ENCODE results near the gene TCL1B. TPM values are rescaled to one million over a fixed set of nuclear protein-coding genes. Genes with fewer than 3 reads are reported as not detected.

Gene TCL1B
- total RNA-seq, 1 donor from 2014 or later, result not detected

DNA sequence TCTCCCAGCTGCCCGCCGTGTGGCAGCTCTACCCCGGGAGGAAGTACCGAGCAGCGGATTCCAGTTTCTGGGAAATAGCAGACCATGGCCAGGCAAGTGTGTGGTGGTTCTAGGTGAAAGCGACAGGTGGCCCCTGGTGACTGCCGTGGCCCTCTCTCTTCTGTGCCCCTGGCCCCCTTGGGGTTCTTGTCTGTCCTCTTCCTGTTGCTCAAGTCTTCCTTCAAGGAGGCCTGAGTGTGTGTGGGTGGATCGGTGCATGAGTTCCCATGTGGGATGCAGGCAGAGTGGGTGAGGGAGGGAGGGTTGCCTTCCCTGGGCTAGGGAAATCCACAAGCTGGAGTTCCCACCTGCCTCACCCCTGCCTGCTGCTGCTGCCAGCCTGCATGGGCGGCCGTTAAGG is 4.6 kb downstream of the TCL1B start:
- peaks cover 73% of the 10 kb centered on the region for H3K27me3 ChIP-seq (ENCODE audit: low read depth)
- intact Hi-C loops (cut with micrococcal nuclease), result no loop called here
- no peak overlapping the region for H3K4me3 ChIP-seq
- H3K36me3 ChIP-seq, result no peaks in the 10 kb centered on the region
- no peaks in the 10 kb centered on the region for H3K4me1 ChIP-seq
- TF ChIP-seq, protein P1, sequence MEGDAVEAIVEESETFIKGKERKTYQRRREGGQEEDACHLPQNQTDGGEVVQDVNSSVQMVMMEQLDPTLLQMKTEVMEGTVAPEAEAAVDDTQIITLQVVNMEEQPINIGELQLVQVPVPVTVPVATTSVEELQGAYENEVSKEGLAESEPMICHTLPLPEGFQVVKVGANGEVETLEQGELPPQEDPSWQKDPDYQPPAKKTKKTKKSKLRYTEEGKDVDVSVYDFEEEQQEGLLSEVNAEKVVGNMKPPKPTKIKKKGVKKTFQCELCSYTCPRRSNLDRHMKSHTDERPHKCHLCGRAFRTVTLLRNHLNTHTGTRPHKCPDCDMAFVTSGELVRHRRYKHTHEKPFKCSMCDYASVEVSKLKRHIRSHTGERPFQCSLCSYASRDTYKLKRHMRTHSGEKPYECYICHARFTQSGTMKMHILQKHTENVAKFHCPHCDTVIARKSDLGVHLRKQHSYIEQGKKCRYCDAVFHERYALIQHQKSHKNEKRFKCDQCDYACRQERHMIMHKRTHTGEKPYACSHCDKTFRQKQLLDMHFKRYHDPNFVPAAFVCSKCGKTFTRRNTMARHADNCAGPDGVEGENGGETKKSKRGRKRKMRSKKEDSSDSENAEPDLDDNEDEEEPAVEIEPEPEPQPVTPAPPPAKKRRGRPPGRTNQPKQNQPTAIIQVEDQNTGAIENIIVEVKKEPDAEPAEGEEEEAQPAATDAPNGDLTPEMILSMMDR (IDR thresholded peaks at IDR 0.05; ENCODE audit: borderline replicate concordance), result no peak
- H3K27ac ChIP-seq (replicated peaks), result no peak overlapping the region
- H3K9me3 ChIP-seq (replicated peaks), result no peaks in the 10 kb centered on the region
- DNase-seq, result no peak

DNA sequence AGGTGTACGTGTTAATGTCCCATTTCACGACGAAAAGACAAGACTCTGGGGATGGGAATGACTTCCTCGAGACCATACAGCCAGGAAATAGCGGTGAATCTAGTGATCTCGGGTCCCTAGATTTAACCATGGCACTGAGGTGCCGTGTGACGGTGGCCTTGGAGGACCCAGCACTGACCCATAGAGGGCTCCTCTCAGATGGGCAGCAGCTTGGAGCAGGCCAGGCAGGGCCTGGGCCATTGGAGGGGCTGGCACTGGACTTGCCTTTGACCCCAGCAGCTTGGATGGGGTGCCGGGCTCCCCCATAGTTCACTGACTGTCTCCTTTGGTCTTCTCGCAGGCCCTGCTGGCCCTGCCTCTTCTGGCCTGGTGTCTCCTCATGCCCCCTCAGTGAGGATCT is 5.4 kb downstream of the TCL1B start:
- H3K27me3 ChIP-seq (ENCODE audit: low read depth), result peaks cover 75% of the 10 kb centered on the region
- DNase-seq, result no peak
- no peak overlapping the region for H3K27ac ChIP-seq (replicated peaks)
- H3K4me1 ChIP-seq, result no peaks in the 10 kb centered on the region
- TF ChIP-seq, protein P1 (IDR thresholded peaks at IDR 0.05; ENCODE audit: borderline replicate concordance), result no peak
- no peak overlapping the region for H3K4me3 ChIP-seq
- H3K36me3 ChIP-seq, result no peaks in the 10 kb centered on the region
- no peaks in the 10 kb centered on the region for H3K9me3 ChIP-seq (replicated peaks)
- intact Hi-C loops (cut with micrococcal nuclease), result no loop called here

DNA sequence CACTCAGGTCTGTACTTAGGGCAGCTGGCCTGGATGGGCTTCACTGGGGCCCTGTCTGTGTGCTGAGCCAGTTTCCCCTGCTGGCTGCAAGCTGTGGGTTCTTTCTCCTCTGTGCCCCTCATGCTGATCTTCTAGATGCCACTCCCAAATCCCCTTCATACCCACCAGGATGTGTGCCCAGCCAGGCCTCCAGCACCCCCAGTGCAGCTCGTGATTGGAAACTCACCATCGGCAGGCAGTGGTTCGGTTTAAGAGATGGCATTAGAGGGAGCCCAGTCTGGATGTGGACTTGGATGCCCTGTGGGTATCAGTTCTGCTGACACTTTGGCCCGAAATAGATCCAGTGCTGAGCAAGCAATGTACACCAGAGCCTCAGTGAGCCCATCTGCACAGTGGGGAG is 5.9 kb downstream of the TCL1B start:
- Histone ChIP-seq H3K27me3 (ENCODE audit: low read depth) (peaks cover 75% of the 10 kb centered on the region), H3K4me1 (no peaks in the 10 kb centered on the region), H3K9me3 (replicated peaks) (no peaks in the 10 kb centered on the region), H3K4me3 (no peak overlapping the region), H3K27ac (replicated peaks) (no peak overlapping the region), H3K36me3 (no peaks in the 10 kb centered on the region)
- DNase-seq, result no peak
- TF ChIP-seq, protein P1 (IDR thresholded peaks at IDR 0.05; ENCODE audit: borderline replicate concordance), result no peak
- intact Hi-C loops (cut with micrococcal nuclease), result no loop called here

DNA sequence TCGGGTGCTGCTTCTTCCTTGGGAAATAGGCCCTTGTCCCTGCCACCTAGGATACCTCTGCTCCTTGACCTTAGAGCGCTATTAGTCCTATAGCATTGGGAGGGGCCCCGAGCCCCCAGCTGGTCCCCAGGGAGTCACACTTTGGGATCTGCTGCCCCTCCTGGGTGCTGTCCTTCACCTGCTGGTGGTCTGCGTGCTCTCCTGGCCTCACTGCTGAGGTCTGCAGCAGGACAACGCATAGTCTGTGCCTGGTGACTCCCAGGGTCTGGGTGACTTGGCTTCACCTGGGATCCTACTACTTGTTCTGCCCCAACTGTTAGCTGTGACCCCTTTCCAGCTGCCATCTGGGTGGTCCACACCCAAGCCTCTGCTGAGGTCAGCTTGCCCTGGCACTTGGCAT is 8.8 kb downstream of the TCL1B start:
- peaks cover 93% of the 10 kb centered on the region for H3K27me3 ChIP-seq (ENCODE audit: low read depth)
- intact Hi-C loops (cut with micrococcal nuclease), result no loop called here

DNA sequence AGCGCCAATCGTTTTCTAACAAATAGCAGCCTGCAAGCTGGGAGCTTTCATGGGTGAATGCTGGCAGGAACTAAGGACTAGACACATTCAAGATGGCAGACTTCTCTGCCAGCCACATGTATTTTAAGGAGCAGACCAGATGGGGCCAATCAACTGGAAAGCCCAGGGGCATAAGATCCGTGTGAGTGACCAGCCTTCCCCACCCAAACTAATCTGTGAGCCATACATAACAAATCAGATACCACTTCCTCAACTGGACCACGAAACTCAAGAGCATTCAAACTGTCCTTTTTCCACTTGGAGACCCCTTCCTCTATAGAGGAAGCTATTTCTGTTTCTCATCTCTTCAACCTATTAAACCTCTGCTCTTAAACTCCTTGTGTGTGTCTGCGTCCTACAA is 9.7 kb downstream of the TCL1B start:
- TF ChIP-seq, protein P1 (IDR thresholded peaks at IDR 0.05; ENCODE audit: borderline replicate concordance), result no peak

More for the DNA sequence above, 8.8 kb downstream of the TCL1B start:
- no peaks in the 10 kb centered on the region for H3K36me3 ChIP-seq
- no peaks in the 10 kb centered on the region for H3K9me3 ChIP-seq (replicated peaks)
- no peak overlapping the region for H3K27ac ChIP-seq (replicated peaks)
- no peaks in the 10 kb centered on the region for H3K4me1 ChIP-seq
- TF ChIP-seq, protein P1 (IDR thresholded peaks at IDR 0.05; ENCODE audit: borderline replicate concordance), result no peak
- DNase-seq, result no peak
- no peak overlapping the region for H3K4me3 ChIP-seq

DNA sequence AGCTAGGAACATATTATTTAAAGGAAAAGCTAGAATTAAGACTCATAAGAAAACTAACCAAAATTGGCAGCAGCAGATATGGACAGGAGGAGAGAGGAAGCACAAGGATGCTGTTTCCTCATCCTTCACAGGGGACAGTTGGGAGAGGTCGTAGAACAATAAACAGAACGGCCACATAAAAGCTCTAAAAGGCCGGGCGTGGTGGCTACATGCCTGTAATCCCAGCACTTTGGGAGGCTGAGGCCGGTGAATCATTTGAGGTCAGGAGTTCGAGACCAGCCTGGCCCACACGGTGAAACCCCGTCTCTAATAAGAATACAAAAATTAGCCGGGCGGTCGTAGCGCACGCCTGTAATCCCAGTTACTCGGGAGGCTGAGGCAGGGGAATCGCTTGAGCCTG is 10.5 kb downstream of the TCL1B start:
- H3K9me3 ChIP-seq (replicated peaks), result no peaks in the 10 kb centered on the region
- no peaks in the 10 kb centered on the region for H3K36me3 ChIP-seq
- no peak overlapping the region for H3K27ac ChIP-seq (replicated peaks)
- peaks cover 93% of the 10 kb centered on the region for H3K27me3 ChIP-seq (ENCODE audit: low read depth)
- H3K4me1 ChIP-seq, result no peaks in the 10 kb centered on the region
- intact Hi-C loops (cut with micrococcal nuclease), result no loop called here
- H3K4me3 ChIP-seq, result no peak overlapping the region
- TF ChIP-seq, protein P1 (IDR thresholded peaks at IDR 0.05; ENCODE audit: borderline replicate concordance), result no peak
- DNase-seq, result no peak

More for the DNA sequence above, 9.7 kb downstream of the TCL1B start:
- no peak for DNase-seq
- Histone ChIP-seq H3K27me3 (ENCODE audit: low read depth) (peaks cover 93% of the 10 kb centered on the region), H3K27ac (replicated peaks) (no peak overlapping the region), H3K4me1 (no peaks in the 10 kb centered on the region), H3K4me3 (no peak overlapping the region), H3K9me3 (replicated peaks) (no peaks in the 10 kb centered on the region), H3K36me3 (no peaks in the 10 kb centered on the region)
- intact Hi-C loops (cut with micrococcal nuclease), result no loop called here

Data from left ventricle myocardium inferior (tissue), 1 donor.